HepG2 (cell line): ENCODE results near the gene C1QL4.

Source experiments
- ARID2 ChIP-seq: sonication (generic); formaldehyde crosslinking; IDR thresholded peaks from 2 replicates; pipeline ENCODE4 v1.8.1; 2022; ENCODE audit warnings: mild to moderate bottlenecking, missing genetic modification reagents, borderline replicate concordance
- DDIT3 ChIP-seq: sonication (generic); formaldehyde crosslinking; IDR thresholded peaks from 2 replicates; pipeline ENCODE4 v1.4.0; 2020; ENCODE audit warnings: mild to moderate bottlenecking, missing genetic modification reagents
- HDAC2 ChIP-seq: sonication (generic); formaldehyde crosslinking; IDR thresholded peaks from 2 replicates; pipeline ENCODE4 v1.4.0; 2020; ENCODE audit warnings: missing genetic modification reagents
- MTF1 ChIP-seq: sonication (generic); formaldehyde crosslinking; IDR thresholded peaks from 2 replicates; pipeline ENCODE4 v1.5.0; 2020; ENCODE audit warnings: missing genetic modification reagents
- POLR2A ChIP-seq, 2 experiments: IDR thresholded peaks; 2 replicates each; pipeline ENCODE4 v1.6.1; 2011; ENCODE audit warnings: low read depth in 2 of 2, low read length in 2 of 2, mild to moderate bottlenecking in 1 of 2, moderate library complexity in 1 of 2; ENCODE audit not compliant: insufficient read depth in 1 of 2
- PRPF4 ChIP-seq: fragments of 200-400 bp; formaldehyde crosslinking; IDR thresholded peaks from 2 replicates; pipeline ENCODE4 v1.6.1; 2016; ENCODE audit warnings: low read length, low read depth; ENCODE audit not compliant: poor library complexity, severe bottlenecking
- RNF2 ChIP-seq: fragments of 450-650 bp; conservative IDR thresholded peaks from 2 replicates; pipeline ENCODE4 v1.6.1; 2016; ENCODE audit warnings: low read depth
- U2AF1 ChIP-seq: fragments of 200-400 bp; formaldehyde crosslinking; optimal IDR thresholded peaks from 2 replicates; pipeline ENCODE3; 2017; ENCODE audit warnings: mild to moderate bottlenecking, low read depth, low read length
- ZC3H13 ChIP-seq: sonication (generic); formaldehyde crosslinking; IDR thresholded peaks from 2 replicates; pipeline ENCODE4 v1.8.1; 2023; ENCODE audit warnings: mild to moderate bottlenecking, missing genetic modification reagents, moderate library complexity
- ZNF629 ChIP-seq: sonication (generic); formaldehyde crosslinking; conservative IDR thresholded peaks from 2 replicates; pipeline ENCODE4 v1.5.0; 2020; ENCODE audit warnings: missing genetic modification reagents
- ZZZ3 ChIP-seq: sonication (generic); formaldehyde crosslinking; IDR thresholded peaks from 2 replicates; pipeline ENCODE4 v1.4.0; 2020; ENCODE audit warnings: missing genetic modification reagents, mild to moderate bottlenecking, borderline replicate concordance

GRCh38 chr12:49338830-49339463, 2.0 kb upstream of the C1QL4 start:
- TF ChIP-seq RNF2: no peak
- no peak for TF ChIP-seq POLR2A (IDR thresholded peaks at IDR 0.05; ENCODE audit: insufficient read depth in 1 of 2, low read depth in 2 of 2, low read length in 2 of 2)
- no peak for TF ChIP-seq ZC3H13 (CRISPR knock-in tag)
- no peak for TF ChIP-seq HDAC2
- no peak for TF ChIP-seq ZNF629 (CRISPR knock-in tag)
- no peak for TF ChIP-seq ARID2 (CRISPR knock-in tag)
- TF ChIP-seq PRPF4: no peak
- TF ChIP-seq U2AF1: no peak
- TF ChIP-seq MTF1 (CRISPR knock-in tag): no peak
- no peak for TF ChIP-seq DDIT3 (CRISPR knock-in tag)
- no peak for TF ChIP-seq ZZZ3
